A549 (cell line): ENCODE measurements around the gene TMEM235.
"Not testable (repeated sequence)": the region's sequence is repeated elsewhere in the genome, so short reads cannot be mapped to it uniquely, and the experiment has no call there.

Experiments used
- CBX8 ChIP-seq: fragments of 200-600 bp; sonication (generic); IDR thresholded peaks from 2 replicates; pipeline ENCODE4 v1.6.1; 2016
- CEBPB ChIP-seq, 2 experiments: fragments of >200 bp in 1 of 2; sonication (Bioruptor Twin) in 1 of 2; formaldehyde crosslinking in 1 of 2; IDR thresholded peaks; 2 replicates each; pipeline ENCODE4 v1.6.1; 2012 to 2016
- CTCF ChIP-seq: fragments of >200 bp; sonication (Bioruptor Twin); formaldehyde crosslinking; IDR thresholded peaks from 3 replicates; pipeline ENCODE4 v1.5.1; 2016
- EP300 ChIP-seq, 2 experiments: fragments of >200 bp; sonication (Bioruptor Twin); formaldehyde crosslinking; IDR thresholded peaks; 2 replicates in 1 of 2; 3 replicates in 1 of 2; pipeline ENCODE4 v1.6.1; 2016 to 2017
- HDAC2 ChIP-seq: fragments of 200-600 bp; sonication (generic); IDR thresholded peaks from 2 replicates; pipeline ENCODE4 v1.6.1; 2016
- KDM1A ChIP-seq: fragments of 200-600 bp; sonication (generic); IDR thresholded peaks from 2 replicates; pipeline ENCODE4 v1.6.1; 2016; ENCODE audit warnings: low read depth, mild to moderate bottlenecking
- RCOR1 ChIP-seq: fragments of 150-350 bp; IDR thresholded peaks from 2 replicates; pipeline ENCODE4 v1.6.1; 2014; ENCODE audit warnings: antibody characterized with exemption, low read length, low read depth

DNA sequence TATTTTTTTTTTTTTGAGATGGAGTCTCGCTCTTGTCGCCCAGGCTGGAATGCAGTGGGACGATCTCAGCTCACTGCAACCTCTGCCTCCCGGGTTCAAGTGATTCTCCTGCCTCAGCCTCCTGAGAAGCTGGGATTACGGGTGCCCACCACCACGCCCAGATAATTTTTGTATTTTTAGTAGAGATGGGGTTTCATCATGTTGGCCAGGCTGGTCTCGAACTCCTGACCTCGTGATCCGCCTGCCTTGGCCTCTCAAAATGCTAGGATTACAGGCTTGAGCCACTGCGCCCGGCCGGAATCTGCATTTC is 22.2 kb downstream of the TMEM235 start:
- not testable (repeated sequence) for TF ChIP-seq CBX8; CTCF; EP300 (IDR thresholded peaks at IDR 0.05); RCOR1; HDAC2; CEBPB (IDR thresholded peaks at IDR 0.05); KDM1A
